ENCODE data around the gene NEMP1.

GRCh38 chr12:57006809-57007475, 71.6 kb downstream of the NEMP1 start:
- TF ChIP-seq CTCF (conservative IDR thresholded peaks at IDR 0.05) (no peak; the same call in 1 of the 2 replicates), EZH2 (IDR thresholded peaks at IDR 0.05; ENCODE audit: low read depth) (no peak)

Measured in PC-9 (cell line).